Natural killer cell (primary cell): ENCODE measurements around the gene LSM3. TPM values are rescaled to one million over a fixed set of nuclear protein-coding genes. Genes with fewer than 3 reads are reported as not detected.

Source experiments
- ATAC-seq, 3 donors: fragments of 150-1000 bp in 2 of 3; fragments of 200-7000 bp in 1 of 3; cut with Tn5 transposase; 1 replicate in 1 of 3; 2 replicates in 2 of 3; pipeline ENCODE4 v1.10.0; 2021; ENCODE audit warnings: mild to moderate bottlenecking in 2 of 3, moderate library complexity in 2 of 3
- DNase-seq, 2 donors: peaks; one replicate each; pipeline versions ENCODE4 v3.0.0 to v3.0.0-alpha.2; 2013 to 2021; ENCODE audit warnings: mixed read lengths in 1 of 2
- H3K27ac ChIP-seq: one replicate; pipeline ENCODE4 v1.5.1; 2013; ENCODE audit warnings: mild to moderate bottlenecking, low read length
- H3K27me3 ChIP-seq: one replicate; pipeline ENCODE4 v1.6.1; 2013; ENCODE audit warnings: low read length; ENCODE audit not compliant: control insufficient read depth, insufficient read depth
- H3K36me3 ChIP-seq: one replicate; pipeline ENCODE4 v1.6.1; 2013; ENCODE audit warnings: low read length; ENCODE audit not compliant: control insufficient read depth, insufficient read depth
- H3K4me1 ChIP-seq: one replicate; pipeline ENCODE4 v1.6.1; 2013; ENCODE audit warnings: low read length; ENCODE audit not compliant: control insufficient read depth, insufficient read depth
- H3K4me3 ChIP-seq: one replicate; pipeline ENCODE4 v1.5.1; 2013; ENCODE audit warnings: low read length
- H3K9me3 ChIP-seq: one replicate; pipeline ENCODE4 v1.6.1; 2013; ENCODE audit warnings: low read length; ENCODE audit not compliant: control insufficient read depth, insufficient read depth
- H3K27ac Mint-ChIP-seq, 2 donors: one replicate each; pipeline ENCODE4 v1.8.0; 2022; ENCODE audit warnings: mild to moderate bottlenecking in 2 of 2, mixed read lengths in 2 of 2, moderate library complexity in 1 of 2
- H3K27me3 Mint-ChIP-seq, 2 donors: one replicate each; pipeline ENCODE4 v1.8.0; 2022; ENCODE audit warnings: low read depth in 2 of 2, mixed read lengths in 2 of 2
- H3K36me3 Mint-ChIP-seq: one replicate; pipeline ENCODE4 v1.8.0; 2022; ENCODE audit warnings: mixed read lengths
- H3K4me1 Mint-ChIP-seq, 2 donors: one replicate each; pipeline ENCODE4 v1.8.0; 2022; ENCODE audit warnings: mixed read lengths in 2 of 2
- H3K4me3 Mint-ChIP-seq: one replicate; pipeline ENCODE4 v1.8.0; 2022; ENCODE audit warnings: mild to moderate bottlenecking, moderate library complexity, mixed read lengths
- H3K9me3 Mint-ChIP-seq, 2 donors: one replicate each; pipeline ENCODE4 v1.8.0; 2022; ENCODE audit warnings: mixed read lengths in 2 of 2
- WGBS: methylation state at CpG from one replicate; pipeline ENCODE4 v1.1.7; 2013; ENCODE audit warnings: missing lambda C conversion rate; ENCODE audit not compliant: insufficient coverage; 5-methylcytosine and 5-hydroxymethylcytosine counted together
- intact Hi-C: fragments of 100-400 bp; cut with micrococcal nuclease; formaldehyde crosslinking; loops from one replicate; pipeline ENCODE4 v1.14.2; 2022
- total RNA-seq, 4 donors: library from RNA; stranded (reverse); fragments of 120-200 nt in 1 of 4; gene quantifications; one replicate each; pipeline versions ENCODE4 v1.2.3 to v1.2.4, GENCODE V29; 2013 to 2022
- TF ChIP-seq, protein P1 (sequence below): fragments of 200-600 bp; IDR thresholded peaks from one replicate; pipeline ENCODE4 v1.8.0; 2022; ENCODE audit warnings: antibody characterized with exemption

LSM3 gene
- total RNA-seq, 3 donors from 2014 or later (not counting 1 experiment from before 2014, with no cell fraction given) = 7.6 to 9.1 (median 8.9) TPM

DNA sequence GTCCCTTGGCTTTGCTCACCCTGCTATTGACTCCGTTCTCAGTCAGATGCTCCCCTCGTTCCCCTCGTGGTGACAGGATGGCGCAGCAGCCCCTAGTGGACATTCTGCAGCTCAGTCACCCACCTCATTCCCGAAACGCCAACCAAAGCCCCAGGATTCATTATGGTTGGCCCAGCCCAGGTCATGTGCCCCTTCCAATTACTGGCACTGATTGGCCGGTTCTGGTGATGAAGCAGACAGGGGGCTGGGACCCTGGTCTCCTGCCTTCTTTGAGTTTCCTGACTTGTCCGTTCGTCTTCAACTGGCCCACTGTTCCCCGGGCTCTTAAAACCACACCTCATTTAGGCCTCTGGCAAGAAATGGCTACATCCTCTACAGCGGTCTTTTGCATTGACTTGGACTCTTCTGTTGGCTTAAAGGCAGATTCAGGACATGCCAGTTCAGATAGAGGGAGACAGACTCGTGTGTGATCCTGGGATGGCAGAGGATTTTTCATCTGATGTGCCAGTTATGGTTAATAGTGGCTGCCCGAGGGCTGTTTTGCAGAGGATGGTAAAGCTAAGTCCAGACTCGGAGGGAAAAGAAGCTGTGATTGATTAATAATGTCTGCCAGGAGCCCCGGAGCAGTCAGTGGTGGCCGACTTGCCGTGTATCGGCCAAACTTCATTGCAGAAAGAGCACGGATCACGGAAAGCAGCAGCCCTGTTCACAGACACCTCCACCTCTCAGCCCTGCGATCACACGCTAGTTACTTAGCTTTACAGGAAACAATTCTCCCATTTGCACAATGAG is 37.8 kb downstream of the LSM3 start:
- Mint-ChIP-seq H3K27me3 (peaks cover 8 to 9% of the 10 kb centered on the region in 2 donors), H3K4me1 (peaks cover 0 to 15% of the 10 kb centered on the region in 2 donors), H3K36me3 (peaks cover 9% of the 10 kb centered on the region), H3K9me3 (peaks cover 0 to 4% of the 10 kb centered on the region in 2 donors), H3K4me3 (peak overlapping the region; percentile 49), H3K27ac (peak overlapping the region in 1 of 2 donors; percentile 88)
- Histone ChIP-seq H3K36me3 (no peaks in the 10 kb centered on the region), H3K9me3 (no peaks in the 10 kb centered on the region), H3K4me3 (no peak overlapping the region), H3K27me3 (no peaks in the 10 kb centered on the region), H3K27ac (no peak overlapping the region), H3K4me1 (no peaks in the 10 kb centered on the region)
- intact Hi-C loops = loop anchor here (1.0 to 5.0 kb wide), 5 partner anchors 38 to 559 kb away; partner anchors contain the start of genes LSM3, TMEM43 and XPC
- peak; percentile 47 to 65 for DNase-seq
- TF ChIP-seq, protein P1, sequence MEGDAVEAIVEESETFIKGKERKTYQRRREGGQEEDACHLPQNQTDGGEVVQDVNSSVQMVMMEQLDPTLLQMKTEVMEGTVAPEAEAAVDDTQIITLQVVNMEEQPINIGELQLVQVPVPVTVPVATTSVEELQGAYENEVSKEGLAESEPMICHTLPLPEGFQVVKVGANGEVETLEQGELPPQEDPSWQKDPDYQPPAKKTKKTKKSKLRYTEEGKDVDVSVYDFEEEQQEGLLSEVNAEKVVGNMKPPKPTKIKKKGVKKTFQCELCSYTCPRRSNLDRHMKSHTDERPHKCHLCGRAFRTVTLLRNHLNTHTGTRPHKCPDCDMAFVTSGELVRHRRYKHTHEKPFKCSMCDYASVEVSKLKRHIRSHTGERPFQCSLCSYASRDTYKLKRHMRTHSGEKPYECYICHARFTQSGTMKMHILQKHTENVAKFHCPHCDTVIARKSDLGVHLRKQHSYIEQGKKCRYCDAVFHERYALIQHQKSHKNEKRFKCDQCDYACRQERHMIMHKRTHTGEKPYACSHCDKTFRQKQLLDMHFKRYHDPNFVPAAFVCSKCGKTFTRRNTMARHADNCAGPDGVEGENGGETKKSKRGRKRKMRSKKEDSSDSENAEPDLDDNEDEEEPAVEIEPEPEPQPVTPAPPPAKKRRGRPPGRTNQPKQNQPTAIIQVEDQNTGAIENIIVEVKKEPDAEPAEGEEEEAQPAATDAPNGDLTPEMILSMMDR = peak; percentile 61
- 91% methylated on average over 22 of the region's 22 CpGs for WGBS
- ATAC-seq = peak in 2 of 3 donors; percentile 67 to 96

GRCh38 chr3:14218355-14218754 is 39.7 kb downstream of the LSM3 start:
- TF ChIP-seq, protein P1 = no peak
- Mint-ChIP-seq H3K27ac (no peak overlapping the region), H3K27me3 (peaks cover 8 to 27% of the 10 kb centered on the region in 2 donors), H3K9me3 (peaks cover 0 to 7% of the 10 kb centered on the region in 2 donors), H3K36me3 (peaks cover 10% of the 10 kb centered on the region), H3K4me3 (no peak overlapping the region), H3K4me1 (peaks cover 0 to 15% of the 10 kb centered on the region in 2 donors)
- no peak overlapping the region for H3K4me3 ChIP-seq
- ATAC-seq (no peak), DNase-seq (no peak)
- no peak overlapping the region for H3K27ac ChIP-seq
- H3K36me3 ChIP-seq = no peaks in the 10 kb centered on the region
- no peaks in the 10 kb centered on the region for H3K9me3 ChIP-seq
- intact Hi-C loops = loop anchor here (5.0 kb wide), 1 partner anchor 561 kb away; no protein-coding TSS in a partner anchor
- H3K27me3 ChIP-seq = no peaks in the 10 kb centered on the region
- no peaks in the 10 kb centered on the region for H3K4me1 ChIP-seq

- Mint-ChIP-seq H3K27ac (no peak overlapping the region), H3K4me3 (no peak overlapping the region), H3K27me3 (peaks cover 21 to 49% of the 10 kb centered on the region in 2 donors), H3K36me3 (peaks cover 10% of the 10 kb centered on the region), H3K4me1 (peaks cover 0 to 15% of the 10 kb centered on the region in 2 donors), H3K9me3 (peaks cover 0 to 7% of the 10 kb centered on the region in 2 donors)
- Histone ChIP-seq H3K9me3 (no peaks in the 10 kb centered on the region), H3K27ac (no peak overlapping the region), H3K4me1 (no peaks in the 10 kb centered on the region), H3K36me3 (no peaks in the 10 kb centered on the region), H3K27me3 (no peaks in the 10 kb centered on the region), H3K4me3 (no peak overlapping the region)
- WGBS = no CpG with 5 or more reads among the region's 1 CpG
- TF ChIP-seq, protein P1 = no peak
- DNase-seq (no peak), ATAC-seq (no peak)
- intact Hi-C loops = no loop called here
Observed at GRCh38 chr3:14220933-14221332, 42.3 kb downstream of the LSM3 start.
